ENCODE results near the gene CEACAM3.
"Not testable (repeated sequence)": the region's sequence is repeated elsewhere in the genome, so short reads cannot be mapped to it uniquely, and the experiment has no call there.

DNA sequence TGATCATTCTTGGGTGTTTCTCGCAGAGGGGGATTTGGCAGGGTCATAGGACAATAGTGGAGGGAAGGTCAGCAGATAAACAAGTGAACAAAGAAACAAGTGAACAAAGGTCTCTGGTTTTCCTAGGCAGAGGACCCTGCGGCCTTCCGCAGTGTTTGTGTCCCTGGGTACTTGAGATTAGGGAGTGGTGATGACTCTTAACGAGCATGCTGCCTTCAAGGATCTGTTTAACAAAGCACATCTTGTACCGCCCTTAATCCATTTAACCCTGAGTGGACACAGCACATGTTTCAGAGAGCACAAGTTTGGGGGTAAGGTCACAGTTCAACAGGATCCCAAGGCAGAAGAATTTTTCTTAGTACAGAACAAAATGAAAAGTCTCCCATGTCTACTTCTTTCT lies 28.3 kb upstream of the CEACAM3 start:
- TF ChIP-seq, protein P1, sequence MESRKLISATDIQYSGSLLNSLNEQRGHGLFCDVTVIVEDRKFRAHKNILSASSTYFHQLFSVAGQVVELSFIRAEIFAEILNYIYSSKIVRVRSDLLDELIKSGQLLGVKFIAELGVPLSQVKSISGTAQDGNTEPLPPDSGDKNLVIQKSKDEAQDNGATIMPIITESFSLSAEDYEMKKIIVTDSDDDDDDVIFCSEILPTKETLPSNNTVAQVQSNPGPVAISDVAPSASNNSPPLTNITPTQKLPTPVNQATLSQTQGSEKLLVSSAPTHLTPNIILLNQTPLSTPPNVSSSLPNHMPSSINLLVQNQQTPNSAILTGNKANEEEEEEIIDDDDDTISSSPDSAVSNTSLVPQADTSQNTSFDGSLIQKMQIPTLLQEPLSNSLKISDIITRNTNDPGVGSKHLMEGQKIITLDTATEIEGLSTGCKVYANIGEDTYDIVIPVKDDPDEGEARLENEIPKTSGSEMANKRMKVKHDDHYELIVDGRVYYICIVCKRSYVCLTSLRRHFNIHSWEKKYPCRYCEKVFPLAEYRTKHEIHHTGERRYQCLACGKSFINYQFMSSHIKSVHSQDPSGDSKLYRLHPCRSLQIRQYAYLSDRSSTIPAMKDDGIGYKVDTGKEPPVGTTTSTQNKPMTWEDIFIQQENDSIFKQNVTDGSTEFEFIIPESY (IDR thresholded peaks at IDR 0.05), result not testable (repeated sequence)
- TF ChIP-seq, protein P2, sequence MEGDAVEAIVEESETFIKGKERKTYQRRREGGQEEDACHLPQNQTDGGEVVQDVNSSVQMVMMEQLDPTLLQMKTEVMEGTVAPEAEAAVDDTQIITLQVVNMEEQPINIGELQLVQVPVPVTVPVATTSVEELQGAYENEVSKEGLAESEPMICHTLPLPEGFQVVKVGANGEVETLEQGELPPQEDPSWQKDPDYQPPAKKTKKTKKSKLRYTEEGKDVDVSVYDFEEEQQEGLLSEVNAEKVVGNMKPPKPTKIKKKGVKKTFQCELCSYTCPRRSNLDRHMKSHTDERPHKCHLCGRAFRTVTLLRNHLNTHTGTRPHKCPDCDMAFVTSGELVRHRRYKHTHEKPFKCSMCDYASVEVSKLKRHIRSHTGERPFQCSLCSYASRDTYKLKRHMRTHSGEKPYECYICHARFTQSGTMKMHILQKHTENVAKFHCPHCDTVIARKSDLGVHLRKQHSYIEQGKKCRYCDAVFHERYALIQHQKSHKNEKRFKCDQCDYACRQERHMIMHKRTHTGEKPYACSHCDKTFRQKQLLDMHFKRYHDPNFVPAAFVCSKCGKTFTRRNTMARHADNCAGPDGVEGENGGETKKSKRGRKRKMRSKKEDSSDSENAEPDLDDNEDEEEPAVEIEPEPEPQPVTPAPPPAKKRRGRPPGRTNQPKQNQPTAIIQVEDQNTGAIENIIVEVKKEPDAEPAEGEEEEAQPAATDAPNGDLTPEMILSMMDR (IDR thresholded peaks at IDR 0.05; ENCODE audit: low read depth, low read length, missing input control), result not testable (repeated sequence)
- not testable (repeated sequence) for TF ChIP-seq TAF1 (conservative IDR thresholded peaks at IDR 0.05); HNF4G (IDR thresholded peaks at IDR 0.05); GABPA (IDR thresholded peaks at IDR 0.05 in 1 of 2, conservative IDR thresholded peaks at IDR 0.05 in 1 of 2); JUND (IDR thresholded peaks at IDR 0.05); RAD21 (IDR thresholded peaks at IDR 0.05); EGR1 (IDR thresholded peaks at IDR 0.05; ENCODE audit: low read depth in 2 of 2); YY1 (IDR thresholded peaks at IDR 0.05); FOXA2 (IDR thresholded peaks at IDR 0.05); FOXA1 (IDR thresholded peaks at IDR 0.05)
- TF ChIP-seq, protein P3, sequence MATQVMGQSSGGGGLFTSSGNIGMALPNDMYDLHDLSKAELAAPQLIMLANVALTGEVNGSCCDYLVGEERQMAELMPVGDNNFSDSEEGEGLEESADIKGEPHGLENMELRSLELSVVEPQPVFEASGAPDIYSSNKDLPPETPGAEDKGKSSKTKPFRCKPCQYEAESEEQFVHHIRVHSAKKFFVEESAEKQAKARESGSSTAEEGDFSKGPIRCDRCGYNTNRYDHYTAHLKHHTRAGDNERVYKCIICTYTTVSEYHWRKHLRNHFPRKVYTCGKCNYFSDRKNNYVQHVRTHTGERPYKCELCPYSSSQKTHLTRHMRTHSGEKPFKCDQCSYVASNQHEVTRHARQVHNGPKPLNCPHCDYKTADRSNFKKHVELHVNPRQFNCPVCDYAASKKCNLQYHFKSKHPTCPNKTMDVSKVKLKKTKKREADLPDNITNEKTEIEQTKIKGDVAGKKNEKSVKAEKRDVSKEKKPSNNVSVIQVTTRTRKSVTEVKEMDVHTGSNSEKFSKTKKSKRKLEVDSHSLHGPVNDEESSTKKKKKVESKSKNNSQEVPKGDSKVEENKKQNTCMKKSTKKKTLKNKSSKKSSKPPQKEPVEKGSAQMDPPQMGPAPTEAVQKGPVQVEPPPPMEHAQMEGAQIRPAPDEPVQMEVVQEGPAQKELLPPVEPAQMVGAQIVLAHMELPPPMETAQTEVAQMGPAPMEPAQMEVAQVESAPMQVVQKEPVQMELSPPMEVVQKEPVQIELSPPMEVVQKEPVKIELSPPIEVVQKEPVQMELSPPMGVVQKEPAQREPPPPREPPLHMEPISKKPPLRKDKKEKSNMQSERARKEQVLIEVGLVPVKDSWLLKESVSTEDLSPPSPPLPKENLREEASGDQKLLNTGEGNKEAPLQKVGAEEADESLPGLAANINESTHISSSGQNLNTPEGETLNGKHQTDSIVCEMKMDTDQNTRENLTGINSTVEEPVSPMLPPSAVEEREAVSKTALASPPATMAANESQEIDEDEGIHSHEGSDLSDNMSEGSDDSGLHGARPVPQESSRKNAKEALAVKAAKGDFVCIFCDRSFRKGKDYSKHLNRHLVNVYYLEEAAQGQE (IDR thresholded peaks at IDR 0.05), result not testable (repeated sequence)
- TF ChIP-seq, protein P4, sequence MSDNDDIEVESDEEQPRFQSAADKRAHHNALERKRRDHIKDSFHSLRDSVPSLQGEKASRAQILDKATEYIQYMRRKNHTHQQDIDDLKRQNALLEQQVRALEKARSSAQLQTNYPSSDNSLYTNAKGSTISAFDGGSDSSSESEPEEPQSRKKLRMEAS (IDR thresholded peaks at IDR 0.05), result not testable (repeated sequence)
- TF ChIP-seq, protein P5, sequence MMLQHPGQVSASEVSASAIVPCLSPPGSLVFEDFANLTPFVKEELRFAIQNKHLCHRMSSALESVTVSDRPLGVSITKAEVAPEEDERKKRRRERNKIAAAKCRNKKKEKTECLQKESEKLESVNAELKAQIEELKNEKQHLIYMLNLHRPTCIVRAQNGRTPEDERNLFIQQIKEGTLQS (IDR thresholded peaks at IDR 0.05), result not testable (repeated sequence)

Measured in liver (tissue), 3 donors.